ENCODE results near the gene PTPRN2.
"Not testable (repeated sequence)": the region's sequence is repeated elsewhere in the genome, so short reads cannot be mapped to it uniquely, and the experiment has no call there.

PTPRN2 gene

GRCh38 chr7:157750291-157750690 is 837.3 kb downstream of the PTPRN2 start:
- no peak for DNase-seq

DNA sequence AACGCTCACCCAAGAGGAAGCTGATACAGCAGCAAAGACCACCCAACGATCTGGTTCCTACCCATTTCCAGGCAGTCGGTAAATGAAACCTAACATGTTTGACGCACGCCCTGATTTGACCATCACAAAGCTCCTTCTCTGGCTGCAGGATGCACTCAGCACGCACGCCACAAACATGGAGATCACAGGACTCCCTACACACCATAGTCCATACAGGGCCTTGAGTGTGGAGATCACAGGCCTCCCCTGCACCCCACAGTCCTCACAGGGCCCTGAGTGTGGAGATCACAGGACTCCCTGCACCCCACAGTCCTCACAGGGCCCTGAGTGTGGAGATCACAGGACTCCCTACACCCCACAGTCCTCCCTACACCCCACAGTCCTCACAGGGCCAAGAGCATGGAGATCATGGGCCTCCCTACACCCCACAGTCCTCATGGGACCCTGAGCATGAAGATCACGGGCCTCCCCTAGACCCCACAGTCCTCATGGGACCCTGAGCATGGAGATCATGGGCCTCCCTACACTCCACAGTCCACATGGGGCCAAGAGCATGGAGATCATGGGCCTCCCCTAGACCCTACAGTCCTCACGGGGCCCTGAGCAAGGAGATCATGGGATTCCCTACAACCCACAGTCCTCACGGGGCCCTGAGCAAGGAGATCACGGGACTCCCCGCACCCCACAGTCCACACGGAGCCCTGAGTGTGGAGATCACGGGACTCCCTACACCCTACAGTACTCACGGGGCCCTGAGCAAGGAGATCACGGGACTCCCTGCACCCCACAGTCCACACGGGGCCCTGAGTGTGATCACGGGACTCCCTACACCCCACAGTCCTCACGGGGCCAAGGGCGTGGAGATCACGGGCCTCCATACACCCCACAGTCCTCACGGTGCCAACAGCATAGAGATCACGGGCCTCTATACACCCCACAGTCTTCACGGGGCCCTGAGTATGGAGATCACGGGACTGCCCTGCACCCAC is 841.6 kb downstream of the PTPRN2 start:
- DNase-seq, result no peak

DNA sequence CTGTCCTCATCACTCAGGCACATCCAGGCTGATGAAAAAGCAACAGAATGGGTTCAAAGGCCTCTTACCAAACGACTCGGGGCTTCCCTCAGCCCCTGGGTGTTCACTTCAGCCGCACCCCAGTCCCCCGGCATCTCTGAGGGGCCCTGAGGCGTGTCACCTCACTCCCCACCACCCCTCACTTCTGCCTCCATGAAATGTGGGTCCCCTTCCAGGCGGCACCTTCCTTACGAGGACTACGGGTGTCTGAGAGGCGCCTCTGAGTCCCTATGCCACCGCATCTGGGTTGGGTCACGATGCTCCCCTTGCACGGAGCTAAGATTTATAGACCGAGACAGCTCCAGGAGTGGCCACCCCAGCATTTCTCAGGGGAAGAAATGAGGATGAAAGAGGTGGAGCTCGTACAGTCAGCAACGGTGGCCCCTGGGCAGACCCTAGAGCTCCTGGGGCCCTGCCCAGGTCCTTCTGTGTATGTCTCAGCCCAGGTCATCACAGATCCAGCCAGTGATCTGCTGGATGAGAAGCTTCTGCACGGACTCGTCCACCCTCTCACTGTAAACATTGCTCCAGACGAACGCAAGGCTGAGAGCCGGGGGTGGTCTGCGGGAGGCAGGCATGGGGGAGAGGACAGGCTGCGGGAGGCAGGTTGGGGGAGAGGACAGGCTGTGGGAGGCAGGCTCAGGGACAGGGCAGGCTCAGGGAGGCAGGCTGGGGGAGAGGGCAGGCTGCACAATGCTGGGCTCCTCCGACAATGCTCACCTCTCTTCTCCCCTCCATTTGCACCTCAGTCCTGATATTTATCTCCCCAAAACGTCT is 842.6 kb downstream of the PTPRN2 start:
- no peak for DNase-seq

DNA sequence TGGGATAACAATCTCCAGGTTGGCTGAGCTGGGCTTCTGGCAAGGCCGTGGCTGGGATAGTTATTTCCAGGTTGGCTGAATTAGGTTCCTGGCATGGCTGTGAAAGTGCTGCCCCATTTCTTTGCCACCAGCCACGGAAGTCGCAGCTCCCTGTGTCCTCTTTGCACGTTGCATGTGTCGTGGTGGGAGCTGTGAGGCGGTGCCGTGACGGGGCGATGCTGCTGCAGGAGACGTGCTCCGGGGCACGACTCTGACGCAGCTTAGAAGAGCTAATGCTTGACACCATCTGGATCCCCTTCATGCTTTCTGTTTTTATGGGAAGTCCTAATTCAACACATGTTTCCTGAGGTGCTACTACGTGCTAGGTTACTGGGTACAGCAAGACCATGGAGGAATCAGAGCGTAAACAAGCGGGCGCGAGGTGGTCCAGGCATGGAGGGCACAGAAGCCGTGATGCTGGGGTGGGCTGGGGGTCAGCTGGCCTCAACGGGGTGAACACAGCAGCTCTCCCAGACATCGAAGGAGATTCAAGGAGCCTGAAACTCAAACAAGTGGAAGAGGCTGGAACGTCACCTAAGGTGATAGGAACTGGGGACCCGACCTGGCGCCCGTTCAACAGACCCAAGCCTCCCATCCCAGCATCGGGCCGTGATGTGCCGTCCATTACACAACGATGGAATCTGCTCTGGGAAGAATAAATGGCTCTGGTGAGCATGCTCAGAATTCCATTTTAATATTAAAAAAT is 843.7 kb downstream of the PTPRN2 start:
- DNase-seq, result no peak

DNA sequence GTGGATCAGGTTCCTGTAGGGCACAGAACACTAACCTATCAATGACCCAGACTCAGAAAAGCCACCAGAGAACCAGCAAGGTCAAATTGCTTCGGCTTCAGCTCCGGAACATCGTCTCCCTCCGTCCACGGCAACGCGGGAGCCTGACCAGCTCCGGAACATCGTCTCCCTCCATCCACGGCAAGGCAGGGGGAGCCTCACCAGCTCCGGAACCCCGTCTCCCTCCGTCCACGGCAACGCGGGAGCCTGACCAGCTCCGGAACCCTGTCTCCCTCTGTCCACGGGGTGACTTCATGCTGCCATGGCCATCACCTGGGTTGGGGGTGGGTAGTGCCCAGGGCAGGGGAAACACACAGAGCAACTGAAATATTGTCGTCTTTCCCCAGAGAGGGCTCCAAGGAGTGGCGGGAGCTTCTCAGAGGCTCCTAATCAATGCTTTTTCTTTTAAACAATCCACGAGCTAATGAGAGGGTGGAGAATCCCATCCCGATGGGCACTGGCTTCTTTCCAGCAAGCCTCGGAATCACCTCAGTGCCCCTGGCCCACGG is 847.3 kb downstream of the PTPRN2 start:
- no peak for DNase-seq

GRCh38 chr7:157739650-157740049 is 848.0 kb downstream of the PTPRN2 start:
- DNase-seq, result no peak

- no peak for DNase-seq
Observed at GRCh38 chr7:157739031-157739430, 848.6 kb downstream of the PTPRN2 start.

GRCh38 chr7:157738066-157738460 is 849.6 kb downstream of the PTPRN2 start:
- DNase-seq, result no peak

DNA sequence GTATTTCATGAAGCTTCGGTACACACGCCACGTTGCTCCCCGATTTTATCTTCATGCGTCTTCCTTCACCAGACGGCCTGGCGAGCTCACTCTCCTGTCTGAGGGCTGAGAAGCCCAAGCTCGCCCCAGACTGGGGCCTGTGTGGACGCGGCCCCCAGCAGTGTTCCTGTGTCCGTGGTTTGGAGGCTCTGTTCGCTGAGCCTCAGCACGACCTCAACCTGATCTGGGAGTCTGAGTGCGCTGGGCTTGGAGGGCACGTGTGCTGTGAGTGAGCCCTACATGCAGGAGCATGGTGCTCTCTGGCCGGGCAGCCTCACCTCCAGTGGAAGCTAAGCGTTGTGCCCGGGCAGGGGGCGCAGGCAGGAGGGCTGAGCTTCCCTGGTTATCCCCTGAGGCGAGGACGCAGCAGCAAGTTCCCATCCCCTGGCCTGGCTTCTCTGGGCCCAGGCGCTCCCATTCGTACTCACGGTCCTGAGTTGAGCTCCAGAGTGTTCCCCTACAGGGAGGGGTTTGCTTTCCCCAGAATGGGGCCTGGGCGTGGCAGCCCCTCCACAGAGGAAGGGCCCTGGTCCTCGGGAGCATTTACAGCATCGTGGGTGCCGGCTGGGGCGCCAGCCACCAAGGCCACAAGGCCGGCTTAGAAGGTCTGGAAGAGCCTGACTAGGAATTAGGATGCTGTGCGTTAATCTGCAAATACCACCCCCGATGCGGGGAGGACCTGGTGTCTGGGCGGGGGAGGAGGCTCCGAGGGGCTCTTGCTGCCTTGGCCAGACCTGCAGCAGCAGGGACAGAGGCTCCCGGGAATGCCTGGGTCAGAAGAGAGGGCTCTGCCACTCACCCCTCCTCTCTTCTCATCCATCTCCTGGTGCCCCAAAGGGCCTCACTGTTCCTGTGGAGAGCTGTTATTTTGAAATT is 850.2 kb downstream of the PTPRN2 start:
- no peak for DNase-seq

GRCh38 chr7:157736341-157736740 is 851.3 kb downstream of the PTPRN2 start:
- DNase-seq, result no peak

- DNase-seq, result no peak
Observed at GRCh38 chr7:157735826-157736225, 851.8 kb downstream of the PTPRN2 start.

GRCh38 chr7:157734676-157735640 is 852.7 kb downstream of the PTPRN2 start:
- DNase-seq, result no peak

DNA sequence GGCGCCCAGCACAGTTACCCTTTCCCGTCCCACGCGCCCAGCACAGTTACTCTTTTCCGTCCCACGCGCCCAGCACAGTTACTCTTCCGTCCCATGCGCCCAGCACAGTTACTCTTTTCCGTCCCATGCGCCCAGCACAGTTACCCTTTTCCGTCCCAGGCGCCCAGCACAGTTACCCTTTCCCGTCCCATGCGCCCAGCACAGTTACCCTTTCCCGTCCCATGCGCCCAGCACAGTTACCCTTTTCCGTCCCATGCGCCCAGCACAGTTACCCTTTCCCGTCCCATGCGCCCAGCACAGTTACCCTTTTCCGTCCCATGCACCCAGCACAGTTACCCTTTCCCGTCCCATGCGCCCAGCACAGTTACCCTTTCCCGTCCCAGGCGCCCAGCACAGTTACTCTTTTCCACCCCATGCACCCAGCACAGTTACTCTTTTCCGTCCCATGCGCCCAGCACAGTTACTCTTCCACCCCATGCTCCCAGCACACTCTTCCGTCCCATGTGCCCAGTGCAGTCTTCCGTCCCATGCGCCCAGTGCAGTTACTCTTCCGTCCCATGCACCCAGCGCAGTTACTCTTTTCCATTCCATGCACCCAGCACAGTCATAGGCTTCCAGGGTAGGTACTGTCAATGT is 853.7 kb downstream of the PTPRN2 start:
- not testable (repeated sequence) for DNase-seq

- DNase-seq, result no peak
Observed at GRCh38 chr7:157731126-157731525, 856.5 kb downstream of the PTPRN2 start.

DNA sequence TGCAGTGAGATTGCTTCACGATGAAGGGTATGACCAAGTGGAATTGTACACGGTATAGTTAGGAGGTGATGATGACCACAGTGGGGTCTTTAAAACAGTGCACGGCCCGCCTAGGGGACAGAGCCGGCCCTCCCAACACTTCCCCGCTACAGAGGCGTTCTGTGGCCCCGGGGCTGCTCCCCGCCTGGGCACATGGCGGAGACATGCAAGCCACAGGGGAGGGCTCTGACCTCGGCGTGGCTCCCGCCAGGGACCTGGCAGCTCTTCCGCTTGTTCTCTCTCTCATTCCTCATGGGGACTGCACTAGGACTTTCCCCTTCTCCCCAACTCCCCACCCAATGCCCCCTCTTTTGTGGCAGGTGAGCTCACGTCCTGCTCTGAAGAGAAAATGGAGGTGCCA is 857.0 kb downstream of the PTPRN2 start:
- no peak for DNase-seq

- no peak for DNase-seq
Observed at GRCh38 chr7:157729566-157729965, 858.1 kb downstream of the PTPRN2 start.

DNA sequence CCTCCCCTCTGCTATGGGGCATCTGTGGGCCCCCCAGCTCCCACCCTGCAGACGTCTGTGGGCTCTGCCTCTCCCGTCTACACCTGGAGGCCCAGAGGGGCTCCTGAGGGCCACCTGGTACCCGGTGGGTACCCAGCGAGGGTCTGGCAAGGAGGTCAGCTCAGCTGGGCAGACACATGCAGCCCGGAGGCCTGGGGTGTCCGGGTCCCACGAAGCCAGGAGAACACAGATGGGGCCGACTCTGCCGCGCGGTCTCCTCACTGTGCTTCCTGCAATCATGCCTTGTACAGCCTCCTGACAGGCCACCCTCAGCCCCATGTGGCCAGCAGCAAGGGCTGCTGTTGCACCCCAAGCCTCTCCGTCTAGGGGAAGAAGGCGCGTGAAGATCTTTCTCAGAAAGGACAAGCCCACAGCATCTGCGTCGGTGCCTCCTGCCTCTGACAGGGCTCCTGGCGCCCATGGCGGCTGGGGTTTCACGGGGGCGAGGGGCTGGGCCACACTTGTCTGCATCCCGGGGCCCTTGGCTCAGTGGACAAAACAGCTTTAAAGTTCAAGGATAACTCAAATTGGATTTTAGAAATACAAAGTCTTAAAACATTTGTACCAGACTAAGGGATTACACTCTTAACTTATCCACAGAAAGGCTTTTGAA is 859.5 kb downstream of the PTPRN2 start:
- DNase-seq, result no peak

DNA sequence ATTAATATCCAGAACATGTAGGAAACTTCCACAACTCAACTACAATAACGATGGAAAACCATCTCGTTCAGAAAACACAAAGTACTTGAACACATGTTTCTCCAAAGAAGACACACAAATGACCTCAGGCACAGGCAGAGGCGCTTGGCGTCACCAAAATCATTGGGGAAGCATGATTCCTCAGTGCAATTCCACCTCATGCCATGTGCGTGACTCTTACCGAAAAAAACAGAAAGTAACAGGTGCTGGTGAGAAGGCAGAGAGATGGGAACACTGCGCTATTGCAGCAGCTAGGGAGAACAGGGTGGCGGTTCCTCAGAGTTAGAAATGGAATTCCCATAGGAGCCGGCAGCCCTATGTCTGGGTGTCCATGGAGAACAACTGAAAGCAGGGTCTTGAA is 860.9 kb downstream of the PTPRN2 start:
- no peak for DNase-seq

DNA sequence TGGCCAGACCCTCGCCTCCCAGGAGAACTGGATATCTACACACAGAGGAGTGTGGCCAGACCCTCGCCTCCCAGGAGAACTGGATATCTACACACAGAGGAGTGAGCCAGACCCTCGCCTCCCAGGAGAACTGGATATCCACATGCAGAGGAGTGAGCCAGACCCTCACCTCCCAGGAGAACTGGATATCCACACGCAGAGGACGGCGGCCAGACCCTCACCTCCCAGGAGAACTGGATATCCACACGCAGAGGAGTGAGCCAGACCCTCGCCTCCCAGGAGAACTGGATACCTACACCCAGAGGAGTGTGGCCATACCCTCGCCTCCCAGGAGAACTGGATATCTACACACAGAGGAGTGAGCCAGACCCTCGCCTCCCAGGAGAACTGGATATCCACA is 862.3 kb downstream of the PTPRN2 start:
- DNase-seq, result not testable (repeated sequence)
